ENCODE measurements around the gene EFS. TPM values are rescaled to one million over a fixed set of nuclear protein-coding genes. Genes with fewer than 3 reads are reported as not detected.

EFS gene
- total RNA-seq, 2 donors from 2014 or later = not detected

- no peak overlapping the region for H3K27ac Mint-ChIP-seq
- no peaks in the 10 kb centered on the region for H3K9me3 Mint-ChIP-seq
- H3K4me1 Mint-ChIP-seq = peaks cover 17% of the 10 kb centered on the region
- H3K4me3 Mint-ChIP-seq = no peak overlapping the region
- H3K36me3 Mint-ChIP-seq (ENCODE audit: low read depth) = peaks cover 48% of the 10 kb centered on the region
- no peak for ATAC-seq (replicated peaks)
- no peaks in the 10 kb centered on the region for H3K27me3 Mint-ChIP-seq
Measured at GRCh38 chr14:23324455-23324846, 40.5 kb downstream of the EFS start.

GRCh38 chr14:23323838-23324454 is 41.0 kb downstream of the EFS start:
- Mint-ChIP-seq H3K27me3 (no peaks in the 10 kb centered on the region), H3K36me3 (ENCODE audit: low read depth) (peaks cover 48% of the 10 kb centered on the region), H3K27ac (no peak overlapping the region), H3K4me1 (peaks cover 17% of the 10 kb centered on the region), H3K4me3 (no peak overlapping the region), H3K9me3 (no peaks in the 10 kb centered on the region)
- ATAC-seq (replicated peaks) = no peak

GRCh38 chr14:23322568-23323517 is 42.1 kb downstream of the EFS start:
- ATAC-seq (replicated peaks) = no peak
- Mint-ChIP-seq H3K27me3 (no peaks in the 10 kb centered on the region), H3K27ac (peak overlapping the region; percentile 84), H3K4me1 (peaks cover 17% of the 10 kb centered on the region), H3K9me3 (no peaks in the 10 kb centered on the region), H3K4me3 (peak overlapping the region; percentile 85), H3K36me3 (ENCODE audit: low read depth) (peaks cover 48% of the 10 kb centered on the region)

GRCh38 chr14:23321572-23322547 is 43.1 kb downstream of the EFS start:
- Mint-ChIP-seq H3K27me3 (no peaks in the 10 kb centered on the region), H3K4me3 (peak overlapping the region; percentile 85), H3K27ac (peak overlapping the region; percentile 91), H3K36me3 (ENCODE audit: low read depth) (peaks cover 48% of the 10 kb centered on the region), H3K9me3 (no peaks in the 10 kb centered on the region), H3K4me1 (peaks cover 17% of the 10 kb centered on the region)
- ATAC-seq (replicated peaks) = peak; percentile 41

GRCh38 chr14:23320584-23321571 is 44.1 kb downstream of the EFS start, which contains the start of gene PABPN1:
PABPN1 (plus strand) TSS chr14:23321457; CDS start chr14:23321470, 13 bp downstream.
- H3K27ac Mint-ChIP-seq = peak within 1 kb of the TSS; percentile 91
- H3K4me3 Mint-ChIP-seq = peak within 1 kb of the TSS; percentile 85
- H3K27me3 Mint-ChIP-seq = no peaks in the 10 kb centered on the region
- peaks cover 41% of the 10 kb centered on the region for H3K36me3 Mint-ChIP-seq (ENCODE audit: low read depth)
- peak; percentile 90 for ATAC-seq (replicated peaks)
- H3K9me3 Mint-ChIP-seq = no peaks in the 10 kb centered on the region
- H3K4me1 Mint-ChIP-seq = peaks cover 17% of the 10 kb centered on the region

GRCh38 chr14:23319746-23320583 is 45.0 kb downstream of the EFS start:
- H3K9me3 Mint-ChIP-seq = no peaks in the 10 kb centered on the region
- ATAC-seq (replicated peaks) = no peak
- peaks cover 32% of the 10 kb centered on the region for H3K36me3 Mint-ChIP-seq (ENCODE audit: low read depth)
- H3K4me1 Mint-ChIP-seq = peaks cover 17% of the 10 kb centered on the region
- H3K27ac Mint-ChIP-seq = peak overlapping the region; percentile 91
- H3K27me3 Mint-ChIP-seq = no peaks in the 10 kb centered on the region
- peak overlapping the region; percentile 85 for H3K4me3 Mint-ChIP-seq

GRCh38 chr14:23316300-23316699 is 48.7 kb downstream of the EFS start:
- Mint-ChIP-seq H3K27ac (no peak overlapping the region), H3K27me3 (no peaks in the 10 kb centered on the region), H3K9me3 (no peaks in the 10 kb centered on the region), H3K36me3 (ENCODE audit: low read depth) (no peaks in the 10 kb centered on the region), H3K4me3 (no peak overlapping the region), H3K4me1 (peaks cover 6% of the 10 kb centered on the region)
- ATAC-seq (replicated peaks) = no peak

GRCh38 chr14:23310546-23310945 is 54.4 kb downstream of the EFS start:
- Mint-ChIP-seq H3K27ac (no peak overlapping the region), H3K27me3 (peaks cover 20% of the 10 kb centered on the region), H3K4me1 (no peaks in the 10 kb centered on the region), H3K4me3 (no peak overlapping the region), H3K9me3 (no peaks in the 10 kb centered on the region), H3K36me3 (ENCODE audit: low read depth) (no peaks in the 10 kb centered on the region)
- ATAC-seq (replicated peaks) = no peak

GRCh38 chr14:23308721-23309445 is 56.1 kb downstream of the EFS start:
- H3K4me1 Mint-ChIP-seq = no peaks in the 10 kb centered on the region
- H3K27me3 Mint-ChIP-seq = peaks cover 20% of the 10 kb centered on the region
- no peaks in the 10 kb centered on the region for H3K36me3 Mint-ChIP-seq (ENCODE audit: low read depth)
- peak overlapping the region; percentile 66 for H3K27ac Mint-ChIP-seq
- H3K9me3 Mint-ChIP-seq = no peaks in the 10 kb centered on the region
- no peak overlapping the region for H3K4me3 Mint-ChIP-seq
- ATAC-seq (replicated peaks) = no peak

- ATAC-seq (replicated peaks) = no peak
- peaks cover 20% of the 10 kb centered on the region for H3K27me3 Mint-ChIP-seq
- no peak overlapping the region for H3K4me3 Mint-ChIP-seq
- H3K27ac Mint-ChIP-seq = peak overlapping the region; percentile 66
- peaks cover 5% of the 10 kb centered on the region for H3K4me1 Mint-ChIP-seq
- H3K9me3 Mint-ChIP-seq = no peaks in the 10 kb centered on the region
- H3K36me3 Mint-ChIP-seq (ENCODE audit: low read depth) = peaks cover 1% of the 10 kb centered on the region
Measured at GRCh38 chr14:23307687-23308644, 57.0 kb downstream of the EFS start.

- H3K36me3 Mint-ChIP-seq (ENCODE audit: low read depth) = peaks cover 8% of the 10 kb centered on the region
- no peak overlapping the region for H3K4me3 Mint-ChIP-seq
Measured at GRCh38 chr14:23307146-23307530, 57.8 kb downstream of the EFS start.

More at GRCh38 chr14:23307146-23307530, 57.8 kb downstream of the EFS start:
- Mint-ChIP-seq H3K4me1 (peaks cover 5% of the 10 kb centered on the region), H3K27ac (no peak overlapping the region), H3K9me3 (no peaks in the 10 kb centered on the region), H3K27me3 (peaks cover 20% of the 10 kb centered on the region)
- no peak for ATAC-seq (replicated peaks)
